AG20443 (cell line): ENCODE results near the gene SEMA4B.

Source experiments
- DNase-seq: peaks from one replicate; pipeline ENCODE4 v3.0.0; 2012; ENCODE audit warnings: low spot score, mixed read lengths

SEMA4B gene

DNA sequence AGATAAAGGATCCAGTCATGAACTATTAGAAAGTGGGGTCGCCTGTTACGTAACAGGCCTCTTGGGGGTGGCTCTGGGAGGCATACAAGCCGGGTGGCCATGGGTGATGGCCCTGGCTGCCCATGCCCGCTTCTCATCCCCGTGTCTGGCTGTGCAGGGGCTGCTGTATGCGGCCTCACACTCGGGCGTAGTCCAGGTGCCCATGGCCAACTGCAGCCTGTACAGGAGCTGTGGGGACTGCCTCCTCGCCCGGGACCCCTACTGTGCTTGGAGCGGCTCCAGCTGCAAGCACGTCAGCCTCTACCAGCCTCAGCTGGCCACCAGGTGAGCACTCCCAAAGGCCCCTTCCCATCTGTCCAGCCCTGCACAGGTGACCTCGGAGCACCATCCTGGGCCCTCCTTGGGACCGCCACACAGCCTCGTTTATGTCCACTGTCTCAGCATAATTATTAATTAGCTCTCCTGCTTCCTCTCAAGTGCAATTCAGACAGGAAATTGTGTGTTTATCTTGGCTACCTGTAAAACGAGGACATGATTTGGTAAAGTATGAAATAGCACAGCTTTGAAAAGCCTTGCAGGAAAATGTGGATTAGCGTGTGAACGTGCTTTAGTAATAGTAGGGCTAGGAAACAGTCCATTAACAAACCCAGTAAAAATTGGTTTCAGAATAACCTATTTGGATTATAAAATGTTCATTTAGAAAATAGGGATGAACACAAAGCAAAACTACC is 24.5 kb downstream of the SEMA4B start:
- DNase-seq: no peak

DNA sequence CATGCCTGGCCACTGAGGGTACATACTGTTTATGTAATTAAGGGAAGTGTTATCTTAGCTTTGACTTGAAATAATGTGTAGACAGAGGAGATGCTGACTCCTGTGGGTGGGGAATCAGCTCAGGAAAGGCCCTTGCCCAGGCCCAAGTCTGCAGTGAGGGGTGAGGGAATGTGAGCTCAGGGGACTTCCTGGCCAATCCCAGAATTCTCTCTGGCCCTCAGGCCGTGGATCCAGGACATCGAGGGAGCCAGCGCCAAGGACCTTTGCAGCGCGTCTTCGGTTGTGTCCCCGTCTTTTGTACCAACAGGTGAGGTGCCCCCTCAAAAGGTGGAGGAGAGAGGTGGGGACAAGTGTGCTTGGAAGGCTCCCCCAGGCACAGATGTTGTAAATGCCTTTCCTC is 26.2 kb downstream of the SEMA4B start:
- no peak for DNase-seq

GRCh38 chr15:90227816-90228772 is 27.0 kb downstream of the SEMA4B start:
- DNase-seq: no peak

DNA sequence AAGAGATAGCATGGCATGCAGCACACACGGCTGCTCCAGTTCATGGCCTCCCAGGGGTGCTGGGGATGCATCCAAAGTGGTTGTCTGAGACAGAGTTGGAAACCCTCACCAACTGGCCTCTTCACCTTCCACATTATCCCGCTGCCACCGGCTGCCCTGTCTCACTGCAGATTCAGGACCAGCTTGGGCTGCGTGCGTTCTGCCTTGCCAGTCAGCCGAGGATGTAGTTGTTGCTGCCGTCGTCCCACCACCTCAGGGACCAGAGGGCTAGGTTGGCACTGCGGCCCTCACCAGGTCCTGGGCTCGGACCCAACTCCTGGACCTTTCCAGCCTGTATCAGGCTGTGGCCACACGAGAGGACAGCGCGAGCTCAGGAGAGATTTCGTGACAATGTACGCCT is 27.8 kb downstream of the SEMA4B start:
- DNase-seq: no peak

GRCh38 chr15:90230071-90230494 is 29.0 kb downstream of the SEMA4B start:
- DNase-seq: no peak

DNA sequence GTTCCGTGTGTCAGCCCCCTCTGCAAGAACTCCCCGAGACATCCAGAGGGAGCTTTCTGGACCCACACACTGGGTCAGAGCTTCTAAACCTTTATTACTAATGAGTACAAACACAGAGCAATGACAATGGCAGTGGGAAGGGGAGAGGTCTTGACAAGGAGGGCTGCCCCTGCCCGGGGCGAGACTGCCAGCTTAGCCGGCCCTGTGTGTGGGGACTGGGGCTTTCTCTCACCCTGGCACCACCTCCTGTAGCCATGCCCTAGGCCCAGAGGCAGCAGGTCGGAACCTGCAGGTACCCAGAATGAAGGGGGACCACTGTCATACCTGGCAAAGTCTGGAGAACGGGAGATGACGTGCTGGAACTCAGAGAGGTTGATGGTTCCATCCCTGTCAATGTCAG is 29.5 kb downstream of the SEMA4B start:
- DNase-seq: no peak

DNA sequence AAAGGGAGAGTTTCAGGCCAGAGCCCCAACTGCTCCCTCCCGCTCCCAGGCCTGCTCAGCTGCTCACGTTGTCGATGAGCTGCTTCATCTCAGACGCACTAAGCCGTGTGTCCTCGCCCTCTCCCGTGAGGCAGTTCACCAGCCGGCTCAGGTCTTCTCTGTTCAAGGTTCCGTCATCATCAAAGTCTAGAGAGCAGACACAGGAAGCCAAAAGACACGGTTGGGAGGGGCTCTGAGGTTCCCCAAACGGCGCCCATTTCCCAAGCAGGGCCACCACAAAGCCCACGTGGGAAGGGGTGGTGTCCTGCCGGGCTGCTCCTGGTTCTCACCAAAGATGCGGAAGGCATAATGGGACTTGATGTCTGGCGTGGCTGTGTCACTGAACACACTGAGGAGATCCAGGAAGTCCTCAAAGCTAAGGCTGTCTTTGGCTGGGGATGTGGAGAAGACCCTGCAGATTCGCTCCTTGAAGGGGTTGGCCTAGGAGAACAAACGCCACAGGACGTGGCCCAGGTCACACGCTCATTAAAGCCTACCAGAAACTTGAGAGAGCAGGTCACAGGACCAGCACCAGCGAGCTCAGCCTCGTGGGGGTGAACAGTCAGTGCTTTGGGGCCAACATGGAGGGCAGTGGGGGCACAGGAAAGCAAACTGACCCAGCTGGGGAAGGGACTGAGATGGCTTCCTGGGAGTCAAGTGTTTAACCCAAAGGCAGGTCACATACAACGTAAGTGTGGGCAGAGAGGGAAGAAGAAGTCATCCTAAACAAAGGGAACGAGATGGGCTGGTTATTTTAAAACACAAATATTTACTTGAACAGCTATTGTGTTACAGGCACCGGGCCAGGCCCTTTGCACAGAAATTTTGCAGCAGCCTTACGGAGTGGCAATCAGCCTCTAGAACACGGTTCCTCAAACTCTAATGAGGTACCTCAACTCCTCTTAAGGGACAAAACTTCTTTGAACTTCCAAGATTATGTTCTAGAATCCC is 30.2 kb downstream of the SEMA4B start:
- no peak for DNase-seq

GRCh38 chr15:90232196-90232595 is 31.1 kb downstream of the SEMA4B start:
- DNase-seq: no peak

GRCh38 chr15:90232941-90233386 is 31.8 kb downstream of the SEMA4B start:
- no peak for DNase-seq

DNA sequence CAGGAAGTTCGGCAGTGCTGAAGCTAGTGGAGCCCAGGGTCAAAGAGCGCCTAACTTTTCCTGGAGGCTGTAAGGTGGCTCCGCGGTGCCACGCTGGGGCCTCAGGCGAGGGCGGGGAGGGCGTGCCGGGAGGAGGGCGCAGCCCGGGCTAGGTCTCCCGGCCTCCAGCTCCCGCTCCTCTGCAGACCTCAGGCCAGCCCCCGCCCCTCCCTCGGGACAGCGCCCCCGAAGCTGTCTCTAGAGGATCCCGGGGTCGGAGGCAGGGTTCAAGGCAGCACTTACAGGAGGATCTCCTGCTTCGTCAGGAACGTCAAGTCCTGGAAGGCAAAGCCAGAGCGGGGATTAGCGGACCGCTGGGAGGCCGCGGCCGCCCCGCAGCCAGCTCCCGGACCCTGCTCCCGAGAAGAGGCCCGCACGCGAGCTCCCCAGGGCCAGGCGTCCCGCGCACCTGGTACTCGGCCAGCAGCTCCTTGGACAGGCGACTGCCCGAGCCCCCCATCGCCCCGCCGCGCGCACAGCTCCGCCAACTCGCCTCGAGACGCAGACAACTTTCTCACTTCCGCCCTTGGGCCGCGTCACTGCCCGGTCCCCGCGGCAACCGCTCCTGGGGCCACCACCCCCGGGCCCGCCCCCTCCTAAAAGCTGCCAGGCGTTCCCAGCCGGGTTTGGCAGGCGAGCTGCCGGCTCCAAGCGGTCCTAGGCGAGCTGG is 32.4 kb downstream of the SEMA4B start, which contains the start of gene CIB1:
Gene CIB1 (minus strand): TSS at position 555 of the 709 bp plus-strand sequence. CDS start 56 bp downstream, at position 499.
- peak; percentile 100 for DNase-seq

DNA sequence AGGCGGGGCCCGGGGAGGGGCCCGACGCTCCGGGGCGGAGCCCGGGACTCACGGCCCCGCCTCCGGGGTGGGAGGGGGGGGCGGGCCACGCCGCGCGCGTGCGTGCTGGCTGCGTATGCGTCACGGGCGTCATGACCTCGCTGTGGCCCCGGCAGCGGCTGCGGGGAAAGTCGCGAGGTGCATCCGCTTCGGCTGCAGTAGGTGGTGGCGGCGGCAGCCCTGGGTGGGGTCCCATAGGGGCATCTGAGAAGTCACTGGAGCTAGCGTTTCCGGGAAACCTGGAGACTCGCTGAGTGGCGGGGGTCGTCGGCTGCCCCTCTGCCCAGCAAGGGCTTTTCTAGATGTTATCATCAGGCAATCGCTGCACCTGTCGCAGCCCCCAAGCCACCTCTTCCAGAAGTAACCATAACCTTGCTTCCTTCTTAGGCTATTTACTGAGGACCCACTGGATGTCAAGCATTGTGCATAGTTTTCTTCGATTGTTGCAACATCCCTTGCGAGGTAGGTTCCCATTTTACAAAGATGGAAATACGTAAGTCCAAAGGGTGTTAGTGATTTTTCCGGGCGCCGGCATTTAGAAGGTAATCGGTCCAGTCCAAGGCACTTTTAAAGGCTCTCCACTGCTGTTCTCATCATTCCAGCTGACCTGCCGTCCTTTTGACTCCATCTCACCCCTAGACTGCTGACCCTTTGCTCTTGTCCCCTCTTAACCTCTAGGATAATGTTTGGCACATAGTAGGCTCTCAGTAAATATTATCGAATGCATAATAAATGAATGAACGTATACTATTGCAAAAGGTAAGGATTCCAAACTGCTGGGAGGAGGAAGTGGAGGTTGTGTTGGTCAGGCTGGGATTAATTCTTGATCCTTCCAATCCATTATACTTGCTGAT is 33.2 kb downstream of the SEMA4B start, which contains the start of gene GDPGP1:
Gene GDPGP1 (plus strand): TSS at position 114 of the 893 bp plus-strand sequence. CDS start 6,700 bp downstream, outside the sequence.
- no peak for DNase-seq

DNA sequence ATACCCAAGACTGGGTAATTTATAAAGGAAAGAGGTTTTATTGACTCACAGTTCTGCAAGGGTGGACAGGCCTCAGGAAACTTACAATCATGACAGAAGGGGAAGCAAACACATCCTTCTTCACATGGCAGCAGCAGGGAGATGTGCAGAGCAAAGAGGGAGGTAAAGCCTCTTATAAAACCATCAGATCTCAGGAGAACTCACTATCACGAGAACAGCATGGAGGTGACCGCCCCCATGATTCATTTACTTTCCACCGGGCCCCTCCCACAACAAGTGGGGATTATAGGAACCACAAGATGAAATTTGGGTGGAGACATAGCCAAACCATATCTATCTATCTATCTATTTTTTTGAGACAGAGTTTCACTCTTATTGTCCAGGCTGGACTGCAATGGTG is 38.2 kb downstream of the SEMA4B start:
- DNase-seq: no peak

GRCh38 chr15:90240856-90241255 is 39.7 kb downstream of the SEMA4B start:
- no peak for DNase-seq

- DNase-seq: no peak
Observed at GRCh38 chr15:90241343-90242192, 40.4 kb downstream of the SEMA4B start.

GRCh38 chr15:90243943-90244639 is 43.0 kb downstream of the SEMA4B start:
- DNase-seq: no peak

DNA sequence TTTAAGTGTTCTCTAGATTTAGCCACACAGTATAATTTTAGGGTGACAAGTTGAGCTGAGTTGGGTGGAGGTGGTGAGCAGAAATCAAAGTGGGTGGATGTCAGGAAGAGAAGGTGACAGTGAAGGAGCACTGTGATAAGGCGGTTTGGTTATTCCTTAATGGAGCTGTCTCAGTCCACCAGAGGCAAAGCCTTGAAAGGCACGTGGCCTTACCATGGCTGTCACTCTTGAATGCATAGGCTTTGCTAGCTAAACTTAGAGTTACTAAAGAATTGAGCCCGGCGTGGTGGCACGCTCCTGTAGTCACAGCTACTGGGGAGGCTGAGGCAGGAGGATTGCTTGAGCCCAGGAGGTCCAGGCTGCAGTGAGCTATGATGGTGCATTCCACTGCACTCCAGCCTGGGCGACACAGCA is 47.7 kb downstream of the SEMA4B start:
- no peak for DNase-seq

DNA sequence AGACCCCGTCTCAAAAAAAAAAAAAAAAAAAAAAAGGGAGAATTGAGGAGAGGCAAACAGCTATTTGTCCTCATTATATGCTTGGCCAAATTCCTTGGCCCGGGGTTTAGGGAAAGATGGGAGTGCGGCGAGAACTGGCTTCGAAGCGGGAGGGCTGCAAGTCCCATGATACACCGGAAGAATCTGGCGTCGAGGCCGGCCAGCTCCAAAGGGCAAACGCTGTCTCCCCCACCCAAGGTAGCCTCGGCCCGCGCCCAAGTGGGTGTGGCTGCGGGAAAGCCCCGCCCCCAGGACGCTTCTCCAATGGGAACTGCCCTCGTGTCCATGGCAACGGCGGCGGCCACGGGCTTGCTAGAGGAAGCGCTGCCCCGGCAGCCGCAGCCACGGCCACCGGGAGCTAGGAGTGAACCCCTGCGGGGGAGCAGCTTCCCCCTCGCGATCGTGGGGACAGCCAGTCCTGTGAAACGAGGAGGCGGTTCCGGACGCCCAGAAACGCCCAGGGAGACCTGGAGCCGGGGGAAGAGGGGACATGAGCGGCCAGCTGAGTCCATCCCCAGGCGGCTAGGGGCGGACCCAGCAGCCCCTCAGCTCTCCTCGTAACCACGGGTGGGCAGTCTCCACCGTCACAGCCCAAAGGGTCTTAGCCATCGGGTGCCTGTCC is 48.2 kb downstream of the SEMA4B start, which contains the start of gene TTLL13:
Gene TTLL13 (plus strand): TSS at position 354 of the 661 bp plus-strand sequence. CDS start 1,075 bp downstream, outside the sequence.
- peak; percentile 96 for DNase-seq
